Neural cell (in vitro differentiated cells): ENCODE measurements around the gene ADCY1. TPM values are rescaled to one million over a fixed set of nuclear protein-coding genes. Genes with fewer than 3 reads are reported as not detected.

Experiments used
- H2AFZ ChIP-seq: fragments of 200-600, 300-800 bp; sonication (generic), shearing (Covaris generic); 2 replicates; pipeline ENCODE4 v1.6.0; 2014; ENCODE audit warnings: low read depth, mild to moderate bottlenecking, antibody characterized with exemption, low read length, moderate library complexity
- H3F3A ChIP-seq: fragments of 200-600 bp; shearing (Covaris generic); 2 replicates; pipeline ENCODE4 v1.6.1; 2016; ENCODE audit warnings: mild to moderate bottlenecking, moderate library complexity, mixed read lengths, antibody characterized with exemption, low read length; ENCODE audit not compliant: insufficient read depth, poor library complexity, severe bottlenecking
- H3K27ac ChIP-seq: fragments of 200-600, 300-800 bp; sonication (generic), shearing (Covaris generic); 2 replicates; pipeline ENCODE4 v1.5.1; 2014; ENCODE audit warnings: mild to moderate bottlenecking, low read length, moderate library complexity
- H3K27me3 ChIP-seq: fragments of 300-800, 200-600 bp; sonication (generic), shearing (Covaris generic); 2 replicates; pipeline ENCODE4 v1.6.0; 2014; ENCODE audit warnings: mild to moderate bottlenecking, low read depth, low read length, moderate library complexity; ENCODE audit not compliant: insufficient read depth
- H3K36me3 ChIP-seq: fragments of 300-800, 200-600 bp; sonication (generic), shearing (Covaris generic); 2 replicates; pipeline ENCODE4 v1.5.1; 2014; ENCODE audit warnings: mild to moderate bottlenecking, antibody characterized with exemption, low read length, moderate library complexity; ENCODE audit not compliant: insufficient read depth
- H3K4me2 ChIP-seq: fragments of 300-800, 200-600 bp; sonication (generic), shearing (Covaris generic); 2 replicates; pipeline ENCODE4 v1.6.0; 2014; ENCODE audit warnings: mild to moderate bottlenecking, low read length
- H3K4me3 ChIP-seq: fragments of 300-800, 200-600 bp; sonication (generic), shearing (Covaris generic); 2 replicates; pipeline ENCODE4 v1.5.1; 2014; ENCODE audit warnings: mild to moderate bottlenecking, low read length, moderate library complexity
- H3K79me2 ChIP-seq: fragments of 200-600 bp; shearing (Covaris generic); replicated peaks from 2 replicates; pipeline ENCODE4 v1.6.0; 2014; ENCODE audit warnings: mild to moderate bottlenecking, low read length, moderate library complexity; ENCODE audit not compliant: insufficient read depth
- H3K9ac ChIP-seq: fragments of 300-800, 200-600 bp; sonication (generic), shearing (Covaris generic); 2 replicates; pipeline ENCODE4 v1.6.1; 2016; ENCODE audit warnings: mild to moderate bottlenecking, low read length, mixed read lengths
- H3K9me2 ChIP-seq: fragments of 200-600 bp; shearing (Covaris generic); 2 replicates; pipeline ENCODE4 v1.6.1; 2016; ENCODE audit warnings: mild to moderate bottlenecking, low read length, mixed read lengths; ENCODE audit not compliant: insufficient read depth
- H3K9me3 ChIP-seq: fragments of 200-600, 300-800 bp; sonication (generic), shearing (Covaris generic); 2 replicates; pipeline ENCODE4 v1.6.1; 2016; ENCODE audit warnings: mild to moderate bottlenecking, mixed run types, low read length, moderate library complexity, mixed read lengths
- H4K20me1 ChIP-seq: fragments of 200-600 bp; shearing (Covaris generic); 2 replicates; pipeline ENCODE4 v1.6.1; 2016; ENCODE audit warnings: mild to moderate bottlenecking, mixed run types; ENCODE audit not compliant: insufficient read depth
- CTCF ChIP-seq: fragments of 450-650 bp; IDR thresholded peaks from 2 replicates; pipeline ENCODE4 v1.5.1; 2014; ENCODE audit warnings: antibody characterized with exemption, mild to moderate bottlenecking, moderate library complexity; ENCODE audit not compliant: poor library complexity, severe bottlenecking
- EP300 ChIP-seq: fragments of 450-650 bp; conservative IDR thresholded peaks from 2 replicates; pipeline ENCODE4 v1.6.1; 2014; ENCODE audit warnings: antibody characterized with exemption, mild to moderate bottlenecking, moderate library complexity; ENCODE audit not compliant: poor library complexity, severe bottlenecking
- EZH2 ChIP-seq: fragments of 200-600, 300-800 bp; shearing (Covaris generic), sonication (generic); IDR thresholded peaks from 2 replicates; pipeline ENCODE4 v1.6.1; 2014; ENCODE audit warnings: antibody characterized with exemption, low read length, borderline replicate concordance, mild to moderate bottlenecking; ENCODE audit not compliant: insufficient read depth, poor library complexity, severe bottlenecking
- MXI1 ChIP-seq: fragments of 450-650 bp; conservative IDR thresholded peaks from 2 replicates; pipeline ENCODE4 v1.6.1; 2014; ENCODE audit warnings: antibody characterized with exemption, mild to moderate bottlenecking; ENCODE audit not compliant: poor library complexity, severe bottlenecking
- RAD21 ChIP-seq: fragments of 450-650 bp; conservative IDR thresholded peaks from 2 replicates; pipeline ENCODE4 v1.6.1; 2014; ENCODE audit warnings: antibody characterized with exemption, mild to moderate bottlenecking, moderate library complexity
- REST ChIP-seq: IDR thresholded peaks from 2 replicates; pipeline ENCODE4 v1.6.1; 2012; ENCODE audit warnings: borderline replicate concordance
- SMC3 ChIP-seq: fragments of 450-650 bp; conservative IDR thresholded peaks from 2 replicates; pipeline ENCODE4 v1.6.1; 2014; ENCODE audit warnings: antibody characterized with exemption, mild to moderate bottlenecking, moderate library complexity; ENCODE audit not compliant: poor library complexity
- TAF1 ChIP-seq: IDR thresholded peaks from 2 replicates; pipeline ENCODE4 v1.6.1; 2012; ENCODE audit warnings: low read depth
- polyA plus RNA-seq: library from polyadenylated mRNA; depleted of rRNA; stranded (reverse); fragments of >200 nt; gene quantifications from 2 replicates; pipeline ENCODE4 v1.2.3, GENCODE V29; 2014

Gene ADCY1
- polyA plus RNA-seq, 1 donor from 2014 or later = 14.8 TPM

- H3K4me2 ChIP-seq = no peak overlapping the region
- H3K9ac ChIP-seq = no peak overlapping the region
- no peak overlapping the region for H3K27ac ChIP-seq
- no peaks in the 10 kb centered on the region for H3K9me3 ChIP-seq
- TF ChIP-seq EP300 = no peak
- TF ChIP-seq CTCF = no peak
- no peak for TF ChIP-seq TAF1
- no peak for TF ChIP-seq EZH2
- no peak for TF ChIP-seq MXI1
- TF ChIP-seq SMC3 = no peak
- no peak for TF ChIP-seq RAD21
- TF ChIP-seq REST = no peak
- H3K9me2 ChIP-seq = no peaks in the 10 kb centered on the region
- H3K4me3 ChIP-seq = no peak overlapping the region
- H3F3A ChIP-seq = no peaks in the 10 kb centered on the region
- no peak overlapping the region for H2AFZ ChIP-seq
- no peaks in the 10 kb centered on the region for H4K20me1 ChIP-seq
- no peaks in the 10 kb centered on the region for H3K79me2 ChIP-seq
- peaks cover 5% of the 10 kb centered on the region for H3K36me3 ChIP-seq
- H3K27me3 ChIP-seq = no peaks in the 10 kb centered on the region
Measured at GRCh38 chr7:45651540-45651939, 77.4 kb downstream of the ADCY1 start.

- Histone ChIP-seq H3K4me3 (no peak overlapping the region), H3K79me2 (no peaks in the 10 kb centered on the region), H3K27ac (no peak overlapping the region), H4K20me1 (no peaks in the 10 kb centered on the region), H3K36me3 (peaks cover 5% of the 10 kb centered on the region), H3K9me2 (no peaks in the 10 kb centered on the region), H3K4me2 (no peak overlapping the region), H3K9me3 (no peaks in the 10 kb centered on the region), H3K27me3 (no peaks in the 10 kb centered on the region), H2AFZ (no peak overlapping the region), H3K9ac (no peak overlapping the region), H3F3A (no peaks in the 10 kb centered on the region)
- TF ChIP-seq EP300 (no peak), SMC3 (no peak), CTCF (no peak), TAF1 (no peak), RAD21 (no peak), REST (no peak), EZH2 (no peak)
Measured at GRCh38 chr7:45652630-45653029, 78.5 kb downstream of the ADCY1 start.
